Mesendoderm (in vitro differentiated cells): ENCODE data around the gene SEMA6A.

Source experiments
- DNase-seq: peaks from one replicate; pipeline ENCODE4 v3.0.0; 2013
- H2AK5ac ChIP-seq: 2 replicates; pipeline ENCODE4 v1.6.1; 2013; ENCODE audit warnings: low read length, inconsistent platforms
- H2BK120ac ChIP-seq: 2 replicates; pipeline ENCODE4 v1.6.1; 2013; ENCODE audit warnings: low read depth, mild to moderate bottlenecking, low read length, moderate library complexity, mixed read lengths
- H2BK15ac ChIP-seq: replicated peaks from 2 replicates; pipeline ENCODE4 v1.6.1; 2013; ENCODE audit warnings: low read depth, mild to moderate bottlenecking, moderate library complexity
- H2BK5ac ChIP-seq: 2 replicates; pipeline ENCODE4 v1.6.1; 2013; ENCODE audit warnings: low read length, inconsistent platforms
- H3K18ac ChIP-seq: 2 replicates; pipeline ENCODE4 v1.6.1; 2013; ENCODE audit warnings: mild to moderate bottlenecking, low read length, mixed read lengths
- H3K23ac ChIP-seq: one replicate; pipeline ENCODE4 v1.6.1; 2013; ENCODE audit warnings: low read length
- H3K27ac ChIP-seq: 2 replicates; pipeline ENCODE4 v1.5.1; 2013; ENCODE audit warnings: low read depth, mild to moderate bottlenecking, inconsistent platforms, low read length, moderate library complexity
- H3K27me3 ChIP-seq: 2 replicates; pipeline ENCODE4 v1.6.1; 2013; ENCODE audit warnings: low read length, control low read depth, mild to moderate bottlenecking, inconsistent platforms; ENCODE audit not compliant: insufficient read depth, poor library complexity
- H3K36me3 ChIP-seq: 2 replicates; pipeline ENCODE4 v1.6.1; 2013; ENCODE audit warnings: low read length, inconsistent platforms; ENCODE audit not compliant: control insufficient read depth, insufficient read depth
- H3K4ac ChIP-seq: one replicate; pipeline ENCODE4 v1.6.1; 2013; ENCODE audit warnings: low read depth, mild to moderate bottlenecking, low read length, moderate library complexity
- H3K4me1 ChIP-seq: 2 replicates; pipeline ENCODE4 v1.6.1; 2013; ENCODE audit warnings: low read depth, low read length, inconsistent platforms; ENCODE audit not compliant: control insufficient read depth
- H3K4me2 ChIP-seq: 2 replicates; pipeline ENCODE4 v1.6.1; 2013; ENCODE audit warnings: low read length
- H3K4me3 ChIP-seq: 2 replicates; pipeline ENCODE4 v1.5.1; 2013; ENCODE audit warnings: mild to moderate bottlenecking, low read length
- H3K56ac ChIP-seq: one replicate; pipeline ENCODE4 v1.6.1; 2013; ENCODE audit warnings: low read length
- H3K79me1 ChIP-seq: 2 replicates; pipeline ENCODE4 v1.6.1; 2013; ENCODE audit warnings: low read length, inconsistent platforms
- H3K79me2 ChIP-seq: 2 replicates; pipeline ENCODE4 v1.6.1; 2013; ENCODE audit warnings: mild to moderate bottlenecking, low read length; ENCODE audit not compliant: control insufficient read depth, insufficient read depth
- H3K9ac ChIP-seq: 2 replicates; pipeline ENCODE4 v1.6.1; 2013; ENCODE audit warnings: low read length, inconsistent platforms
- H4K5ac ChIP-seq: one replicate; pipeline ENCODE4 v1.6.1; 2013; ENCODE audit warnings: low read length
- H4K8ac ChIP-seq: one replicate; pipeline ENCODE4 v1.6.1; 2013; ENCODE audit warnings: low read depth, mild to moderate bottlenecking, control low read depth, low read length, moderate library complexity
- WGBS: extraction: QIAGEN DNeasy Blood & Tissue Kit; methylation state at CpG from one replicate; pipeline ENCODE4 v1.1.7; 2013; ENCODE audit warnings: low lambda C conversion rate, missing lambda C conversion rate; ENCODE audit not compliant: insufficient coverage; ENCODE audit errors: extremely low coverage; 5-methylcytosine and 5-hydroxymethylcytosine counted together

SEMA6A gene

GRCh38 chr5:116509483-116510244 is 65.0 kb downstream of the SEMA6A start:
- Histone ChIP-seq H3K27ac (no peak overlapping the region), H3K79me1 (no peaks in the 10 kb centered on the region), H3K18ac (no peak overlapping the region), H3K4ac (no peak overlapping the region), H3K23ac (no peak overlapping the region), H3K79me2 (peaks cover 95% of the 10 kb centered on the region), H4K8ac (no peak overlapping the region), H3K9ac (no peak overlapping the region), H4K5ac (no peak overlapping the region), H2BK15ac (no peak overlapping the region), H3K4me1 (peaks cover 2% of the 10 kb centered on the region), H2BK120ac (no peak overlapping the region), H3K4me3 (no peak overlapping the region), H3K56ac (no peak overlapping the region), H2AK5ac (no peak overlapping the region), H2BK5ac (no peak overlapping the region), H3K27me3 (no peaks in the 10 kb centered on the region), H3K4me2 (no peak overlapping the region), H3K36me3 (no peaks in the 10 kb centered on the region)
- no peak for DNase-seq
- no CpG with 5 or more reads among the region's 6 CpGs for WGBS

DNA sequence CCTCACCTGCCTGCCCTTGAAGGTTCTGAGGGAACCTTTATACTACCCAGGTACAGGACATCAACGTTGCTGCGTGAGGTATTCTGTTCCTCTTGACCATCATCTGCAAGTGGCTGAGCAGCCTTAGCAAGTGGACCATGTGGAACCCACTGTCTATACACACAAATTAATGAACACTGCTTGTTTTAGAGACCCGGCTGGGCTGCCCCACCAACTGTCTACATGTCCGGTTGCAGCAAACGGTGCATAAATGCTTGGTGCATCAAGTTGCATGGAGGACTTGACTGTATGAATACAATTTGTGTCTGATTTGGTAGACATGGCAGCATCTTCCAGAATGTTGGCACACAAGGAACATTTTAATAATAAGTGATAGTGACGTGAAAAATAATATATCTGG is 65.8 kb downstream of the SEMA6A start:
- no peak overlapping the region for H3K4me2 ChIP-seq
- H3K36me3 ChIP-seq = no peaks in the 10 kb centered on the region
- no peak overlapping the region for H3K9ac ChIP-seq
- H3K4ac ChIP-seq = no peak overlapping the region
- no peak overlapping the region for H3K23ac ChIP-seq
- peaks cover 92% of the 10 kb centered on the region for H3K79me2 ChIP-seq
- H3K27me3 ChIP-seq = no peaks in the 10 kb centered on the region
- no peak overlapping the region for H2AK5ac ChIP-seq
- H2BK5ac ChIP-seq = no peak overlapping the region
- peaks cover 2% of the 10 kb centered on the region for H3K4me1 ChIP-seq
- H2BK120ac ChIP-seq = no peak overlapping the region
- no peak overlapping the region for H3K4me3 ChIP-seq
- H2BK15ac ChIP-seq = no peak overlapping the region
- H3K27ac ChIP-seq = no peak overlapping the region
- WGBS = no CpG with 5 or more reads among the region's 6 CpGs
- no peak for DNase-seq
- no peak overlapping the region for H4K5ac ChIP-seq
- no peak overlapping the region for H3K56ac ChIP-seq
- no peaks in the 10 kb centered on the region for H3K79me1 ChIP-seq
- H3K18ac ChIP-seq = no peak overlapping the region
- H4K8ac ChIP-seq = no peak overlapping the region

GRCh38 chr5:116507941-116508655 is 66.5 kb downstream of the SEMA6A start:
- no peak overlapping the region for H3K56ac ChIP-seq
- H3K79me1 ChIP-seq = no peaks in the 10 kb centered on the region
- H3K9ac ChIP-seq = no peak overlapping the region
- H3K27ac ChIP-seq = no peak overlapping the region
- no peak overlapping the region for H3K18ac ChIP-seq
- no peak overlapping the region for H3K23ac ChIP-seq
- no peak overlapping the region for H2BK5ac ChIP-seq
- DNase-seq = no peak
- no peak overlapping the region for H4K8ac ChIP-seq
- no peak overlapping the region for H3K4me2 ChIP-seq
- H2BK15ac ChIP-seq = no peak overlapping the region
- no peak overlapping the region for H4K5ac ChIP-seq
- H3K4me1 ChIP-seq = peaks cover 2% of the 10 kb centered on the region
- peaks cover 91% of the 10 kb centered on the region for H3K79me2 ChIP-seq
- no peaks in the 10 kb centered on the region for H3K27me3 ChIP-seq
- H3K4ac ChIP-seq = no peak overlapping the region
- no peak overlapping the region for H2AK5ac ChIP-seq
- no peak overlapping the region for H2BK120ac ChIP-seq
- no CpG with 5 or more reads among the region's 10 CpGs for WGBS
- no peak overlapping the region for H3K4me3 ChIP-seq
- no peaks in the 10 kb centered on the region for H3K36me3 ChIP-seq

GRCh38 chr5:116507051-116507537 is 67.5 kb downstream of the SEMA6A start:
- H3K23ac ChIP-seq = no peak overlapping the region
- no peak overlapping the region for H3K27ac ChIP-seq
- H3K18ac ChIP-seq = no peak overlapping the region
- no peak overlapping the region for H2BK15ac ChIP-seq
- no CpG with 5 or more reads among the region's 3 CpGs for WGBS
- peaks cover 2% of the 10 kb centered on the region for H3K4me1 ChIP-seq
- no peak overlapping the region for H2BK5ac ChIP-seq
- no peak overlapping the region for H3K56ac ChIP-seq
- no peak overlapping the region for H4K8ac ChIP-seq
- H3K4ac ChIP-seq = no peak overlapping the region
- H3K79me2 ChIP-seq = peaks cover 91% of the 10 kb centered on the region
- no peaks in the 10 kb centered on the region for H3K79me1 ChIP-seq
- no peak overlapping the region for H3K4me2 ChIP-seq
- H2BK120ac ChIP-seq = no peak overlapping the region
- no peak overlapping the region for H3K4me3 ChIP-seq
- H3K27me3 ChIP-seq = no peaks in the 10 kb centered on the region
- H2AK5ac ChIP-seq = no peak overlapping the region
- no peak for DNase-seq
- no peaks in the 10 kb centered on the region for H3K36me3 ChIP-seq
- H4K5ac ChIP-seq = no peak overlapping the region
- no peak overlapping the region for H3K9ac ChIP-seq

- Histone ChIP-seq H3K23ac (no peak overlapping the region), H3K79me1 (no peaks in the 10 kb centered on the region), H2BK5ac (no peak overlapping the region), H2BK15ac (no peak overlapping the region), H4K8ac (no peak overlapping the region), H3K4ac (no peak overlapping the region), H3K36me3 (no peaks in the 10 kb centered on the region), H3K9ac (no peak overlapping the region), H3K4me2 (no peak overlapping the region), H2BK120ac (no peak overlapping the region), H3K27ac (no peak overlapping the region), H3K4me3 (no peak overlapping the region), H3K18ac (no peak overlapping the region), H2AK5ac (no peak overlapping the region), H3K4me1 (peaks cover 2% of the 10 kb centered on the region), H3K79me2 (peaks cover 86% of the 10 kb centered on the region), H3K27me3 (no peaks in the 10 kb centered on the region), H4K5ac (no peak overlapping the region), H3K56ac (no peak overlapping the region)
- no CpG with 5 or more reads among the region's 2 CpGs for WGBS
- DNase-seq = no peak
Observed at GRCh38 chr5:116506488-116506887, 68.1 kb downstream of the SEMA6A start.
